H1 (cell line): Measurements from ENCODE around the gene MYL6. TPM values are rescaled to one million over a fixed set of nuclear protein-coding genes. Genes with fewer than 3 reads are reported as not detected.
A peak's percentile ranks its signal among the peaks of the same experiment; 100 is the strongest.

Experiments
- CTCF ChIA-PET: fragments of 300-600 bp; sonication (Branson Sonifier 250); formaldehyde crosslinking; loops from one replicate; lab custom pipeline; 2021; ENCODE audit not compliant: partially characterized antibody; lab: Charles Lee
- POLR2A ChIA-PET: fragments of 300-600 bp; sonication (Branson Sonifier 250); formaldehyde crosslinking; loops from one replicate; lab custom pipeline; 2021; ENCODE audit warnings: inconsistent platforms; ENCODE audit not compliant: partially characterized antibody; lab: Charles Lee
- DNase-seq, 2 experiments: peaks; one replicate each; pipeline versions ENCODE4 v3.0.0 to v3.0.0-alpha.2; 2010 to 2022; ENCODE audit warnings: low spot score in 2 of 2, low read depth in 1 of 2, mixed read lengths in 1 of 2
- FAIRE-seq: peaks from 2 replicates; lab custom pipeline; 2011; peaks lifted over from hg19 to GRCh38; lab: Jason Lieb, UNC
- H2AFZ ChIP-seq: 2 replicates; pipeline ENCODE4 v1.8.1; 2012; ENCODE audit warnings: low read length, inconsistent platforms
- H2AK5ac ChIP-seq: 2 replicates; pipeline ENCODE4 v1.6.1; 2013; ENCODE audit warnings: low read depth, low read length
- H2BK120ac ChIP-seq: replicated peaks from 2 replicates; pipeline ENCODE3; 2013; ENCODE audit warnings: low read depth, low read length, inconsistent platforms
- H2BK12ac ChIP-seq: 2 replicates; pipeline ENCODE4 v1.6.1; 2013; ENCODE audit warnings: low read depth, low read length
- H2BK15ac ChIP-seq: 2 replicates; pipeline ENCODE4 v1.6.1; 2013; ENCODE audit warnings: low read length
- H2BK20ac ChIP-seq: 2 replicates; pipeline ENCODE4 v1.6.1; 2013; ENCODE audit warnings: low read length
- H2BK5ac ChIP-seq: 2 replicates; pipeline ENCODE4 v1.6.1; 2013; ENCODE audit warnings: low read depth, low read length
- H3K14ac ChIP-seq: 2 replicates; pipeline ENCODE4 v1.6.1; 2013; ENCODE audit warnings: inconsistent platforms; ENCODE audit not compliant: insufficient read length
- H3K18ac ChIP-seq: 2 replicates; pipeline ENCODE4 v1.6.1; 2013; ENCODE audit warnings: low read length; ENCODE audit errors: extremely low read depth
- H3K23ac ChIP-seq: 2 replicates; pipeline ENCODE4 v1.6.1; 2013; ENCODE audit warnings: inconsistent platforms; ENCODE audit not compliant: insufficient read length
- H3K23me2 ChIP-seq: 2 replicates; pipeline ENCODE4 v1.6.1; 2013; ENCODE audit warnings: low read depth, low read length
- H3K27ac ChIP-seq: 2 replicates; pipeline ENCODE4 v1.6.1; 2011; ENCODE audit warnings: low read depth, low read length, inconsistent platforms
- H3K27me3 ChIP-seq, 4 experiments: replicated peaks in 1 of 4; 1 replicate in 1 of 4; 2 replicates in 3 of 4; pipeline versions ENCODE4 v1.6.1 to v1.8.1; 2011 to 2013; ENCODE audit warnings: low read length in 3 of 4, mild to moderate bottlenecking in 3 of 4, inconsistent platforms in 2 of 4, mixed read lengths in 2 of 4, moderate library complexity in 1 of 4; ENCODE audit not compliant: control insufficient read depth in 3 of 4, insufficient read depth in 3 of 4; ENCODE audit errors: extremely low read depth in 1 of 4
- H3K36me3 ChIP-seq, 4 experiments: 2 replicates each; pipeline versions ENCODE4 v1.6.1 to v1.8.1; 2011 to 2013; ENCODE audit warnings: mild to moderate bottlenecking in 4 of 4, low read length in 3 of 4, moderate library complexity in 2 of 4, control low read depth in 1 of 4, inconsistent platforms in 1 of 4; ENCODE audit not compliant: insufficient read depth in 4 of 4, control insufficient read depth in 2 of 4
- H3K4ac ChIP-seq: replicated peaks from 2 replicates; pipeline ENCODE3; 2013; ENCODE audit warnings: low read length, low read depth, mixed read lengths, inconsistent platforms; ENCODE audit not compliant: insufficient read length
- H3K4me1 ChIP-seq, 4 experiments: replicated peaks in 1 of 4; 1 replicate in 1 of 4; 2 replicates in 3 of 4; pipeline versions ENCODE4 v1.6.1 to v1.8.1; 2011 to 2013; ENCODE audit warnings: low read length in 3 of 4, inconsistent platforms in 2 of 4, mixed read lengths in 1 of 4; ENCODE audit not compliant: insufficient read depth in 4 of 4, control insufficient read depth in 3 of 4
- H3K4me2 ChIP-seq, 2 experiments: 2 replicates each; pipeline versions ENCODE4 v1.6.1 to v1.8.1; 2011 to 2013; ENCODE audit warnings: low read depth in 2 of 2, low read length in 2 of 2, control low read depth in 1 of 2, inconsistent platforms in 1 of 2, mild to moderate bottlenecking in 1 of 2; ENCODE audit not compliant: insufficient read depth in 1 of 2
- H3K4me3 ChIP-seq, 4 experiments: fragments of 200-600, 300-600 bp in 1 of 4; sonication (generic), shearing (Covaris generic), sonication (Bioruptor Twin) in 1 of 4; 2 replicates each; pipeline versions ENCODE4 v1.5.1 to v1.8.1; 2011 to 2016; ENCODE audit warnings: low read length in 4 of 4, low read depth in 3 of 4, control low read depth in 2 of 4, inconsistent platforms in 2 of 4, mild to moderate bottlenecking in 2 of 4, mixed read lengths in 1 of 4, moderate library complexity in 1 of 4; ENCODE audit not compliant: insufficient read depth in 2 of 4; ENCODE audit errors: extremely low read depth in 1 of 4
- H3K56ac ChIP-seq: replicated peaks from 2 replicates; pipeline ENCODE3; 2013; ENCODE audit warnings: low read depth, mild to moderate bottlenecking, mixed read lengths, low read length, inconsistent platforms; ENCODE audit not compliant: insufficient read length
- H3K79me1 ChIP-seq: 2 replicates; pipeline ENCODE4 v1.6.1; 2013; ENCODE audit warnings: low read depth, low read length, control low read depth
- H3K79me2 ChIP-seq, 2 experiments: 2 replicates each; pipeline versions ENCODE4 v1.6.1 to v1.8.1; 2012 to 2013; ENCODE audit warnings: low read length in 2 of 2, mild to moderate bottlenecking in 2 of 2, inconsistent platforms in 1 of 2; ENCODE audit not compliant: insufficient read depth in 2 of 2, control insufficient read depth in 1 of 2
- H3K9ac ChIP-seq, 4 experiments: replicated peaks in 1 of 4; 1 replicate in 1 of 4; 2 replicates in 3 of 4; pipeline versions ENCODE4 v1.6.1 to v1.8.1; 2011 to 2013; ENCODE audit warnings: low read depth in 3 of 4, low read length in 3 of 4, control low read depth in 2 of 4, mild to moderate bottlenecking in 2 of 4, moderate library complexity in 2 of 4, inconsistent platforms in 1 of 4; ENCODE audit errors: extremely low read depth in 1 of 4
- H3K9me3 ChIP-seq, 2 experiments: 2 replicates each; pipeline versions ENCODE4 v1.6.1 to v1.8.1; 2012 to 2013; ENCODE audit warnings: mild to moderate bottlenecking in 2 of 2, moderate library complexity in 2 of 2, control low read depth in 1 of 2, inconsistent platforms in 1 of 2, low read depth in 1 of 2, low read length in 1 of 2, mixed read lengths in 1 of 2; ENCODE audit not compliant: insufficient read depth in 2 of 2
- H4K20me1 ChIP-seq, 2 experiments: replicated peaks in 1 of 2; 2 replicates each; pipeline versions ENCODE3 to v1.8.1; 2011 to 2013; ENCODE audit warnings: inconsistent platforms in 2 of 2, low read length in 2 of 2, mild to moderate bottlenecking in 1 of 2; ENCODE audit not compliant: insufficient read depth in 2 of 2, control insufficient read depth in 1 of 2
- H4K5ac ChIP-seq: 2 replicates; pipeline ENCODE4 v1.6.1; 2013; ENCODE audit warnings: low read length, low read depth, mixed read lengths, inconsistent platforms; ENCODE audit not compliant: insufficient read length
- H4K8ac ChIP-seq: 2 replicates; pipeline ENCODE4 v1.8.0; 2013; ENCODE audit warnings: mild to moderate bottlenecking, moderate library complexity, low read length, inconsistent platforms; ENCODE audit not compliant: insufficient read depth; ENCODE audit errors: extremely low read depth
- H4K91ac ChIP-seq: replicated peaks from 2 replicates; pipeline ENCODE3; 2013; ENCODE audit warnings: low read length, mixed read lengths, inconsistent platforms; ENCODE audit not compliant: insufficient read length
- POLR2AphosphoS5 ChIP-seq: IDR thresholded peaks from 2 replicates; pipeline ENCODE4 v1.6.1; 2011; ENCODE audit warnings: low read depth, low read length
- WGBS, 2 experiments: shearing (Covaris generic) in 1 of 2; methylation state at CpG; one replicate each; pipeline versions ENCODE4 v1.1.6 to v1.1.7; 2013 to 2015; ENCODE audit warnings: low lambda C conversion rate in 2 of 2, mixed read lengths in 2 of 2, inconsistent platforms in 1 of 2, low coverage in 1 of 2, missing lambda C conversion rate in 1 of 2; ENCODE audit not compliant: insufficient replicate concordance in 2 of 2, insufficient coverage in 1 of 2, insufficient read length in 1 of 2; ENCODE audit errors: extremely low coverage in 1 of 2, missing lambda C conversion rate in 1 of 2; 5-methylcytosine and 5-hydroxymethylcytosine counted together
- polyA plus RNA-seq, 7 experiments: library from polyadenylated mRNA; depleted of rRNA in 3 of 7; stranded (reverse) in 5 of 7; unstranded in 2 of 7; fragments of >200 nt in 5 of 7; fragments of 200-250 nt in 2 of 7; gene quantifications; 1 replicate in 5 of 7; 2 replicates in 1 of 7; 4 replicates in 1 of 7; pipeline versions ENCODE4 v1.2.1 to v1.2.3, GENCODE V29; 2011 to 2013; ENCODE audit warnings: missing spikeins in 2 of 7, mixed read lengths in 2 of 7
- total RNA-seq: library from RNA; stranded (reverse); fragmentation: NEBNext Ultra II Directional; extraction: Animal tissue kit (Norgen Biotek cat#: 25700); gene quantifications from 2 replicates; pipeline ENCODE4 v1.2.1, GENCODE V29; 2021
- TF ChIP-seq, protein P1 (sequence below): IDR thresholded peaks from 2 replicates; pipeline ENCODE4 v1.6.1; 2011; ENCODE audit warnings: low read length, improper control_type of control experiment

The MYL6 gene
- total and polyA plus RNA-seq, 2 of the 8 experiments (the other 6 are each of a cell fraction or from before 2014, with no cell fraction given), result 1,130 to 2,279 TPM

DNA sequence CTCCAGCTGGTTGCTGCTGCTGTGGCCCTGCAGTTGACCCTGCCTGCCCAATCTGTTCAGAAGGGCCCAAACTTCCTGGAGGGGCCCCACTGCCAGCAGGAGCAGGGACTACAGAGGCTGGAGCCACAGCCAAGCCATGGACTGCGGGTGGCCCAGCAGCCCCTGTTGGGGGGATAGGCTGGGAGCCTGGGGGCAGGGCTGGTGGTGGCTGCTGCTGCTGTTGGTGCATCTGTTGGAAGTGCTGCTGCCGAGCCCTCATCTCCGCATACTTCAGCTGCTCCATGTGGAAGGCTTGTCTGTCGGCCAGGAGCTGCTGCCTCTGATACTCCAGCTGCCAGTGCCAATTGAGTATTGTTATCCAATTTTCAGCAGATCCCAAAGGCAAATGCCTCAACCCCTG lies 7.2 kb downstream of the MYL6 start:
- FAIRE-seq, result no peak
- POLR2A ChIA-PET, result interaction anchor here (0.7 to 15.6 kb wide), 6 partner anchors 9 to 56 kb away, joined by 3 to 656 read pairs (median 5); partner anchors contain the start of genes RNF41 and SMARCC2

More for the DNA sequence above, 7.2 kb downstream of the MYL6 start:
- H3K27me3 ChIP-seq, result no peaks in the 10 kb centered on the region
- no peak overlapping the region for H2BK12ac ChIP-seq
- peaks cover 4 to 11% of the 10 kb centered on the region in 2 experiments for H4K20me1 ChIP-seq
- peaks cover 38 to 86% (median 70%) of the 10 kb centered on the region in 4 experiments for H3K36me3 ChIP-seq
- H3K4me2 ChIP-seq, result no peak overlapping the region
- no peak overlapping the region for H3K4ac ChIP-seq
- peaks cover 0 to 3% of the 10 kb centered on the region in 2 experiments; a peak in 1 of 4 replicates for H3K79me2 ChIP-seq
- TF ChIP-seq, protein P1, sequence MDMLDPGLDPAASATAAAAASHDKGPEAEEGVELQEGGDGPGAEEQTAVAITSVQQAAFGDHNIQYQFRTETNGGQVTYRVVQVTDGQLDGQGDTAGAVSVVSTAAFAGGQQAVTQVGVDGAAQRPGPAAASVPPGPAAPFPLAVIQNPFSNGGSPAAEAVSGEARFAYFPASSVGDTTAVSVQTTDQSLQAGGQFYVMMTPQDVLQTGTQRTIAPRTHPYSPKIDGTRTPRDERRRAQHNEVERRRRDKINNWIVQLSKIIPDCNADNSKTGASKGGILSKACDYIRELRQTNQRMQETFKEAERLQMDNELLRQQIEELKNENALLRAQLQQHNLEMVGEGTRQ, result no peak
- peak; percentile 74 for TF ChIP-seq POLR2AphosphoS5
- TF ChIP-seq, all 59 proteins: peak for 1
- peaks cover 0 to 16% (median 7%) of the 10 kb centered on the region in 4 experiments; a peak in 6 of 7 replicates for H3K4me1 ChIP-seq
- no peak overlapping the region for H3K4me3 ChIP-seq
- no peak for DNase-seq
- no peaks in the 10 kb centered on the region for H3K79me1 ChIP-seq
- no peak overlapping the region for H3K18ac ChIP-seq
- no peak overlapping the region for H2BK20ac ChIP-seq
- H2BK5ac ChIP-seq, result no peak overlapping the region
- peaks cover 1% of the 10 kb centered on the region; the same call in 1 of the 2 replicates for H3K23me2 ChIP-seq
- no peak overlapping the region for H3K23ac ChIP-seq
- no peak overlapping the region for H2BK15ac ChIP-seq
- H3K56ac ChIP-seq, result no peak overlapping the region
- CTCF ChIA-PET, result interaction anchor here (0.9 to 6.8 kb wide), 4 partner anchors 20 to 46 kb away, joined by 3 to 47 read pairs (median 5); partner anchors contain the start of genes ESYT1 and ZC3H10
- H2BK120ac ChIP-seq, result no peak overlapping the region
- WGBS, 2 experiments, result 93% methylated on average over 4 of the region's 4 CpGs; no CpG with 5 or more reads in 1 of the 2 experiments
- H4K8ac ChIP-seq, result no peak overlapping the region
- no peak overlapping the region for H3K27ac ChIP-seq
- H4K91ac ChIP-seq, result no peak overlapping the region
- no peak overlapping the region for H3K14ac ChIP-seq
- H2AK5ac ChIP-seq, result no peak overlapping the region
- H3K9ac ChIP-seq, result no peak overlapping the region
- H4K5ac ChIP-seq, result no peak overlapping the region
- no peaks in the 10 kb centered on the region for H3K9me3 ChIP-seq
- H2AFZ ChIP-seq, result no peak overlapping the region
